ENCODE results near the gene UCP2.

The UCP2 gene

DNA sequence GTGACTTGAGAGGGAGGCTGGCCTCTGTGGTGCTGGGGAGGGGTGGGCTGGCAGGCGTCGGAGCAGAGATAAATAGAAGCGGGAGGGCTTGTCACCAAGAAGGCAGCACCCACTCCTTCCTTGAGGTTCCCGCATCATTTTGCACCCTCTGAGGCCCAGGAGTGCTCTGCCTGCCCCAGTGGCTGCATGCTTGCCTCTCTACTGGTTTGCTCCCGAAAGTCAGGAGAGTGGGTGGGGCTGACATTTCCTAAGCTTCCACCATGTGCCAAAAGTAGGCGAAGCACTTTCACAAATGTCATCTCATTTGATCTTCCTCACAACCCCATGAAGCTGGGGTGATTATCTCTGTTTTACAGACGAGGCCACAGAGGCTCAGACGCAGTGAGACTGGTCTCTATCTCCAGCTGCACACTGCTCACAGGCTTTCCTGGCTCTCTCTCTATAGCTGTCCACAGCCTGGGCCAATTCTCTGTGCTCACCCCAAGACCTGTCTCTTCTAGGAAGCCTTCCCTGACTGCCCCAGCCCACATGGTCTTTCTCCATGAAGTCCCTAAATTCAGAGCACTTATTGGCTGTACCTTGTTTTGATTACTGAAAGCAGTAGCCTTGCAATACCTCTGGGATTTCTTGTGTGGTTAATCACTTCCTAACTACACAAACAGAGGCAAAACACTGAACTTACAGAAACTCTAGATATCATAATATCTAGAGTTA, 28.9 kb upstream of the UCP2 start:
- H3K23ac ChIP-seq (ENCODE audit: low read length): no peak overlapping the region
- H4K5ac ChIP-seq (ENCODE audit: low read length): no peak overlapping the region
- no peaks in the 10 kb centered on the region for H3K27me3 ChIP-seq (ENCODE audit: insufficient read depth, low read length, poor library complexity)
- no CpG with 5 or more reads among the region's 8 CpGs for WGBS (ENCODE audit: extremely low coverage, insufficient coverage, low lambda C conversion rate)
- no peak overlapping the region for H2BK5ac ChIP-seq (ENCODE audit: low read length)
- H3K4me1 ChIP-seq (ENCODE audit: control insufficient read depth, low read depth, low read length): peaks cover 4% of the 10 kb centered on the region
- H2BK15ac ChIP-seq (replicated peaks; ENCODE audit: low read depth): no peak overlapping the region
- H3K9ac ChIP-seq (ENCODE audit: low read length): no peak overlapping the region
- no peak overlapping the region for H3K4me2 ChIP-seq (ENCODE audit: low read length)
- no peak overlapping the region for H4K8ac ChIP-seq (ENCODE audit: low read depth, low read length)
- DNase-seq: no peak
- H3K18ac ChIP-seq (ENCODE audit: low read length): no peak overlapping the region
- no peaks in the 10 kb centered on the region for H3K79me1 ChIP-seq (ENCODE audit: low read length)
- H3K56ac ChIP-seq (ENCODE audit: low read length): no peak overlapping the region
- H2AK5ac ChIP-seq (ENCODE audit: low read length): no peak overlapping the region
- no peaks in the 10 kb centered on the region for H3K36me3 ChIP-seq (ENCODE audit: control insufficient read depth, insufficient read depth, low read length)
- no peaks in the 10 kb centered on the region for H3K79me2 ChIP-seq (ENCODE audit: control insufficient read depth, insufficient read depth, low read length)
- no peak overlapping the region for H3K27ac ChIP-seq (ENCODE audit: low read depth, low read length)
- H3K4me3 ChIP-seq (ENCODE audit: low read length): no peak overlapping the region
- H3K4ac ChIP-seq (ENCODE audit: low read depth, low read length): no peak overlapping the region
- H2BK120ac ChIP-seq (ENCODE audit: low read depth, low read length): no peak overlapping the region

DNA sequence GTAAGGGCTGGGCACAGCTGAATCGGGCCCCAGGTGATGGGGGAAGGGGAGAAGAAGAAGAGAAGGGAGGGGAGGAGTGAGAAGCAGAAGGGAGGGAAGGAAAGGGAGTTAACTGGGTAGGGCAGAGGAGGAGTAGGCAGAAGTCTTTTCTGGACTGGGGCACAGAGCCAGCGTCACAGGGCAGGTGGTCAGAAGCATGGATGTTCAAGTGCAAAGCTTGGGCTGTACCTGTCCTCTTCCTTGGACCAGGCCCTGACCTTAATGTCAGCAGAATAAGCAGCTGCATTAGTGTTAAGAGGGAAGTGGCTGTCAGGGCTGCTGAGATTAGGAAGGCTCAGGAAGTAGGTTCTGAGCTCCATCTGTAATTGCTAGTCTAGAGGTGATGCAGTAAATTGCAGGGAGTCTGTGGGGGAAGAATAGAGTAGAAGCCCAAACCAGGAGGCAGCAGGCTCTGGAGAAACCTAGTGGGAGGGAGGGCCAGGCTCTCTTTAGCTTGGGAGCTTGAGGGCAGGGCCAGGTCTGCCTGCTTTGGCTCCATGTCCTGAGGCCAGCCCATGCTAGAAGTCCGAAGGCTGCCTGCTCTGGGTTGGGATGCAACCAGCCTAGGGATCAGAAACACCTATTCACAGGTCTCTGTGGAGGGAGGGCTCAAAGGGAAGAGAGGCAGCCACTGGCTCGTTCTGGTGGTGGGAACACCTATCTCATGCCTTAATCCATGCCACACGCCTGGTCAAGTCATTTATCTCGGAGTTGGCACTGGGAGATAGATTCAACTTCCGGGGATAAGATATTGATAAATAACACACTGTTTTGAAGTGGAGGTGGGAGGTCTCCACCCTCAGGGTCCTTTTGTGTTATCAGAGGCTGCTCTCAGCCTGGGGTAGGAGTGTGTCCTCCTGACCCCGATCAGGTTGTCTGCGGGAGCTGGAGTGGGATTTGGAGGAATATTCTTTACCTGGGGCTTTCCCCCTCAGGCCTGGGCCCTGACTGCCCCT, 28.0 kb upstream of the UCP2 start:
- no peak overlapping the region for H3K4ac ChIP-seq (ENCODE audit: low read depth, low read length)
- no peaks in the 10 kb centered on the region for H3K36me3 ChIP-seq (ENCODE audit: control insufficient read depth, insufficient read depth, low read length)
- peak; percentile 69 for DNase-seq
- no peak overlapping the region for H2BK5ac ChIP-seq (ENCODE audit: low read length)
- no peaks in the 10 kb centered on the region for H3K79me1 ChIP-seq (ENCODE audit: low read length)
- H3K79me2 ChIP-seq (ENCODE audit: control insufficient read depth, insufficient read depth, low read length): no peaks in the 10 kb centered on the region
- H3K27ac ChIP-seq (ENCODE audit: low read depth, low read length): no peak overlapping the region
- H3K18ac ChIP-seq (ENCODE audit: low read length): no peak overlapping the region
- H2BK15ac ChIP-seq (replicated peaks; ENCODE audit: low read depth): no peak overlapping the region
- peaks cover 4% of the 10 kb centered on the region for H3K4me1 ChIP-seq (ENCODE audit: control insufficient read depth, low read depth, low read length)
- no peak overlapping the region for H2AK5ac ChIP-seq (ENCODE audit: low read length)
- no peak overlapping the region for H3K4me3 ChIP-seq (ENCODE audit: low read length)
- no peak overlapping the region for H4K5ac ChIP-seq (ENCODE audit: low read length)
- H3K56ac ChIP-seq (ENCODE audit: low read length): no peak overlapping the region
- no peak overlapping the region for H3K4me2 ChIP-seq (ENCODE audit: low read length)
- H2BK120ac ChIP-seq (ENCODE audit: low read depth, low read length): no peak overlapping the region
- no peak overlapping the region for H3K23ac ChIP-seq (ENCODE audit: low read length)
- WGBS (ENCODE audit: extremely low coverage, insufficient coverage, low lambda C conversion rate): no CpG with 5 or more reads among the region's 9 CpGs
- H3K27me3 ChIP-seq (ENCODE audit: insufficient read depth, low read length, poor library complexity): no peaks in the 10 kb centered on the region
- H3K9ac ChIP-seq (ENCODE audit: low read length): no peak overlapping the region
- H4K8ac ChIP-seq (ENCODE audit: low read depth, low read length): no peak overlapping the region

DNA sequence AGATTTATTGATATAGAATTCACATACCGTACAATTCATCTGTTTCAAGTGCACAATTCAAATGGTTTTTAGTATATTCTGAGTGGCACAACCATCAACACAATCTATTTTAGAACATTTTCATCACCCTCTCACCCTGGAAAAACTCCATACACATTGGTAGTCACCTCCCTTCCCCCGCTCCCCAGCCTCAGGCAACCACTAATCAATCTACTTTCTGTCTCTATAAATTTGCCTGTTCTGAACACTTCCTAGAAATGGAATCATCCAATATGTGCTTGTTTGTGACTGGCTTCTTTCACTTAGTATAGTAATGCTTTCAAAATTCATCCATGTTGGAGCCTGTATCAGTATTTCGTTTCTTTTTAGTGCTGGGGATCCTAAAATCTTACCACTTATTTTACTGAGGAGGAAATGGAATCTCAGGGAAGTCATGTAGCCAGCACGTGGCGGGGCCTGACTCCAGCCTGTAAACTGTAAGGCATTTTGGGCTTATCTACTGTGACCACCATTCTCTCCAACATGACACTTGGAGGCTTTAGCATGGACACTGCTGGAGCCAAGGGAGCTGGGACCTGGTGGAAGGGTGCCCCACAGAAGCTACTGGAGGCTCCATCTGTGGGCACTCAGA, 27.1 kb upstream of the UCP2 start:
- Histone ChIP-seq H3K79me2 (ENCODE audit: control insufficient read depth, insufficient read depth, low read length) (no peaks in the 10 kb centered on the region), H2BK5ac (ENCODE audit: low read length) (no peak overlapping the region), H3K18ac (ENCODE audit: low read length) (no peak overlapping the region), H2BK15ac (replicated peaks; ENCODE audit: low read depth) (no peak overlapping the region), H3K27me3 (ENCODE audit: insufficient read depth, low read length, poor library complexity) (no peaks in the 10 kb centered on the region), H2BK120ac (ENCODE audit: low read depth, low read length) (no peak overlapping the region), H3K79me1 (ENCODE audit: low read length) (no peaks in the 10 kb centered on the region), H2AK5ac (ENCODE audit: low read length) (no peak overlapping the region), H3K4me2 (ENCODE audit: low read length) (no peak overlapping the region), H3K4ac (ENCODE audit: low read depth, low read length) (no peak overlapping the region), H3K27ac (ENCODE audit: low read depth, low read length) (no peak overlapping the region), H3K4me1 (ENCODE audit: control insufficient read depth, low read depth, low read length) (peaks cover 4% of the 10 kb centered on the region), H3K36me3 (ENCODE audit: control insufficient read depth, insufficient read depth, low read length) (no peaks in the 10 kb centered on the region), H3K9ac (ENCODE audit: low read length) (no peak overlapping the region), H3K4me3 (ENCODE audit: low read length) (no peak overlapping the region), H4K5ac (ENCODE audit: low read length) (no peak overlapping the region), H3K56ac (ENCODE audit: low read length) (no peak overlapping the region), H3K23ac (ENCODE audit: low read length) (no peak overlapping the region), H4K8ac (ENCODE audit: low read depth, low read length) (no peak overlapping the region)
- no CpG with 5 or more reads among the region's 5 CpGs for whole genome bisulfite sequencing (ENCODE audit: extremely low coverage, insufficient coverage, low lambda C conversion rate)
- no peak for DNase-seq

DNA sequence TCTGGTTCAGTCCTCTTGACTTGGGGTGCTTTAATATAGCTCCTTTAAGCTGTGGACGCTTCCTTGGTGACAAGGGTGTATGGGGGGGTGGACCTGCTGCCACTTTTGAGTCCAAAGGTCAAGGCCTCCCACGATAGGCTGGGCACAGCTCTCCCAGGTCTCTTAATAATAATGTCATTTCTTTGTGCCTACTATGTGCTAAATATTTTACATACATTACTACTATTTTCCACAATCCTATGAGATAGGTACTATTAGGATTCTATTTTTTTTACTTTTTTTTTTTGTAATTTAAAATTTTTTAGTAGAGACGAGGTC, 26.5 kb upstream of the UCP2 start:
- H2BK120ac ChIP-seq (ENCODE audit: low read depth, low read length): no peak overlapping the region
- H3K18ac ChIP-seq (ENCODE audit: low read length): no peak overlapping the region
- no peaks in the 10 kb centered on the region for H3K27me3 ChIP-seq (ENCODE audit: insufficient read depth, low read length, poor library complexity)
- no peak overlapping the region for H4K5ac ChIP-seq (ENCODE audit: low read length)
- no peaks in the 10 kb centered on the region for H3K79me1 ChIP-seq (ENCODE audit: low read length)
- H3K23ac ChIP-seq (ENCODE audit: low read length): no peak overlapping the region
- H3K36me3 ChIP-seq (ENCODE audit: control insufficient read depth, insufficient read depth, low read length): no peaks in the 10 kb centered on the region
- H3K4ac ChIP-seq (ENCODE audit: low read depth, low read length): no peak overlapping the region
- H3K9ac ChIP-seq (ENCODE audit: low read length): no peak overlapping the region
- no CpG with 5 or more reads among the region's 3 CpGs for WGBS (ENCODE audit: extremely low coverage, insufficient coverage, low lambda C conversion rate)
- no peak overlapping the region for H3K56ac ChIP-seq (ENCODE audit: low read length)
- no peak overlapping the region for H2BK5ac ChIP-seq (ENCODE audit: low read length)
- H3K79me2 ChIP-seq (ENCODE audit: control insufficient read depth, insufficient read depth, low read length): no peaks in the 10 kb centered on the region
- H3K27ac ChIP-seq (ENCODE audit: low read depth, low read length): no peak overlapping the region
- no peak overlapping the region for H2AK5ac ChIP-seq (ENCODE audit: low read length)
- peaks cover 4% of the 10 kb centered on the region for H3K4me1 ChIP-seq (ENCODE audit: control insufficient read depth, low read depth, low read length)
- H4K8ac ChIP-seq (ENCODE audit: low read depth, low read length): no peak overlapping the region
- DNase-seq: no peak
- no peak overlapping the region for H2BK15ac ChIP-seq (replicated peaks; ENCODE audit: low read depth)
- H3K4me2 ChIP-seq (ENCODE audit: low read length): no peak overlapping the region
- H3K4me3 ChIP-seq (ENCODE audit: low read length): no peak overlapping the region

GRCh38 chr11:74008373-74009229, 26.0 kb upstream of the UCP2 start, which contains the start of gene UCP3:
Gene UCP3, minus strand, starts transcription at chr11:74009085. Its CDS starts 2,043 bp downstream, at chr11:74007042.
- H3K18ac ChIP-seq (ENCODE audit: low read length): no peak within 1 kb of the TSS
- no peak within 1 kb of the TSS for H3K56ac ChIP-seq (ENCODE audit: low read length)
- H2BK15ac ChIP-seq (replicated peaks; ENCODE audit: low read depth): no peak within 1 kb of the TSS
- no peak within 1 kb of the TSS for H3K4me2 ChIP-seq (ENCODE audit: low read length)
- H3K4me1 ChIP-seq (ENCODE audit: control insufficient read depth, low read depth, low read length): peaks cover 4% of the 10 kb centered on the region
- DNase-seq: no peak
- no peak within 1 kb of the TSS for H3K23ac ChIP-seq (ENCODE audit: low read length)
- no peak within 1 kb of the TSS for H4K8ac ChIP-seq (ENCODE audit: low read depth, low read length)
- H3K4me3 ChIP-seq (ENCODE audit: low read length): no peak within 1 kb of the TSS
- no peaks in the 10 kb centered on the region for H3K27me3 ChIP-seq (ENCODE audit: insufficient read depth, low read length, poor library complexity)
- no peaks in the 10 kb centered on the region for H3K79me2 ChIP-seq (ENCODE audit: control insufficient read depth, insufficient read depth, low read length)
- no peak within 1 kb of the TSS for H4K5ac ChIP-seq (ENCODE audit: low read length)
- H3K36me3 ChIP-seq (ENCODE audit: control insufficient read depth, insufficient read depth, low read length): no peaks in the 10 kb centered on the region
- H3K4ac ChIP-seq (ENCODE audit: low read depth, low read length): no peak within 1 kb of the TSS
- H2BK5ac ChIP-seq (ENCODE audit: low read length): no peak within 1 kb of the TSS
- H3K27ac ChIP-seq (ENCODE audit: low read depth, low read length): no peak within 1 kb of the TSS
- no peak within 1 kb of the TSS for H3K9ac ChIP-seq (ENCODE audit: low read length)
- no peak within 1 kb of the TSS for H2BK120ac ChIP-seq (ENCODE audit: low read depth, low read length)
- H2AK5ac ChIP-seq (ENCODE audit: low read length): no peak within 1 kb of the TSS
- no peaks in the 10 kb centered on the region for H3K79me1 ChIP-seq (ENCODE audit: low read length)
- WGBS (ENCODE audit: extremely low coverage, insufficient coverage, low lambda C conversion rate): no CpG with 5 or more reads among the region's 9 CpGs
